ENCODE results near the gene DPH7. TPM values are rescaled to one million over a fixed set of nuclear protein-coding genes. Genes with fewer than 3 reads are reported as not detected.

Gene DPH7
- total RNA-seq, 4 donors from 2014 or later, result 14.4 to 40.5 (median 29.1) TPM

DNA sequence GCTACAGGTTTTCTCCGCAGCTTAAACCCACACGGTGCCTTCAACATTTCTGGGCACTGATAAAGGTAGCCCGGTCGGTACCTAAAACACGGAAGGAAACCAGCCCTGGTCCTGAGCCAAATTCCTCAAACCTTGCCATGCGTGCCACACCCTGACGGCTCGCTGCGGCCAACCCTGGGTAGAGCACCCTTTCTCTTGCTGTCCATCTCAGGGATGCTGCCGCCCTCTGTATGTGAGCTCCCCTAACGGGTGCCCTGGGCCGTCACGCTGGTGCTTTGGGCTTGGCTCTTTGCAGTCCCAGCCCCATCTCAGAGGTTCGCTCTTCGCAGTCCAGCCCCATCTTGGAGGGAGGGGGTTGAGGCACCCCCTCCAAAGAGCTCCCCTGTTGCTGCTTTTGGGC lies 72.5 kb downstream of the DPH7 start:
- TF ChIP-seq, protein P1, sequence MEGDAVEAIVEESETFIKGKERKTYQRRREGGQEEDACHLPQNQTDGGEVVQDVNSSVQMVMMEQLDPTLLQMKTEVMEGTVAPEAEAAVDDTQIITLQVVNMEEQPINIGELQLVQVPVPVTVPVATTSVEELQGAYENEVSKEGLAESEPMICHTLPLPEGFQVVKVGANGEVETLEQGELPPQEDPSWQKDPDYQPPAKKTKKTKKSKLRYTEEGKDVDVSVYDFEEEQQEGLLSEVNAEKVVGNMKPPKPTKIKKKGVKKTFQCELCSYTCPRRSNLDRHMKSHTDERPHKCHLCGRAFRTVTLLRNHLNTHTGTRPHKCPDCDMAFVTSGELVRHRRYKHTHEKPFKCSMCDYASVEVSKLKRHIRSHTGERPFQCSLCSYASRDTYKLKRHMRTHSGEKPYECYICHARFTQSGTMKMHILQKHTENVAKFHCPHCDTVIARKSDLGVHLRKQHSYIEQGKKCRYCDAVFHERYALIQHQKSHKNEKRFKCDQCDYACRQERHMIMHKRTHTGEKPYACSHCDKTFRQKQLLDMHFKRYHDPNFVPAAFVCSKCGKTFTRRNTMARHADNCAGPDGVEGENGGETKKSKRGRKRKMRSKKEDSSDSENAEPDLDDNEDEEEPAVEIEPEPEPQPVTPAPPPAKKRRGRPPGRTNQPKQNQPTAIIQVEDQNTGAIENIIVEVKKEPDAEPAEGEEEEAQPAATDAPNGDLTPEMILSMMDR (IDR thresholded peaks at IDR 0.05), result no peak
- no peak for DNase-seq (ENCODE audit: low spot score)
- ATAC-seq (ENCODE audit: low FRiP score), result no peak

DNA sequence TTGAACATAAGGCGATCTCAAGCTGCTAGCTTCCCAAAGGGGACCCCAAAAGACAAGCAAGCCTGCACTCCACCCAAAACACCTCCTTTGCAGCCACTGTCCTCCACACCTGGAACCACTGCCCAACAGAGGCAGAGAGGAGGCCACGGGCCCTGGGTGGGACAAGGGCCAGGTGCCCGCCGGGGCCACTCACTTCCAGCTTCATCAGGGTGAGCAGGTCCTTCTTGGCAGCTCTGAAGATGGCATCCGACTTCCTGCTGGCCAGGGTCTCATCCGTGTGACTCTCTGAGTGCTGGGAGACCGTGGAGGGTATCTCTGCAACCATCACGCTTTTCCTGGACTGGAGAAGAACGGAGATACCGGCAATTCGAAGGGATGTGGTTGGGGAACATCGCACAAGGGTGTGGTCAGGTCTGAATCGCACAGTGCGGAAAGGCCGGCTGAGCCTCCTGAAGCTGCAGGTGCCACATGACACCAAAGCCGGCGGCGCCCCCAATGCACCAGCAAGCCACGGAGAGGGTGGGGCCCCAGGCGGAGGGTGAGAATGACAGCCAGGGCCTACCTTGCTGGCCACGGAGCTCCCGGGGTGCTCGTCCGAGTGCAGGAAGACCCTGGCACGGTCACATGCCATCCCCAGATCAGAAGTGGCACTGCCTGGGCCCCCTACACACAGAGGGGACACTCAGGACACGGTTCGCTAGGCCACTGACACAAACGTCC lies 73.1 kb downstream of the DPH7 start:
- DNase-seq (ENCODE audit: low spot score) (no peak), ATAC-seq (ENCODE audit: low FRiP score) (no peak)
- TF ChIP-seq, protein P1 (IDR thresholded peaks at IDR 0.05), result no peak

Other genes with a start within 250 kb of the DPH7 start
- gene EXD3, start 155.8 kb downstream of the DPH7 start, total RNA-seq, result 10 to 100 TPM in 3 of 4 donors, 1 to 10 TPM in 1; 8.3 to 18.3 (median 10.5) TPM
- 1 to 10 TPM in 3 of 4 donors, under 1 TPM in 1; 0.84 to 3.8 (median 2.1) TPM for gene NOXA1, start 155.5 kb downstream of the DPH7 start, total RNA-seq
- not detected for gene ENTPD8, start 137.6 kb downstream of the DPH7 start, total RNA-seq
- 10 to 100 TPM; 29.6 to 59.9 (median 31.5) TPM for gene NSMF, start 119.6 kb downstream of the DPH7 start, total RNA-seq
- gene PNPLA7, start 28.5 kb downstream of the DPH7 start, total RNA-seq, result 10 to 100 TPM in 3 of 4 donors, 1 to 10 TPM in 1; 7.1 to 23.1 (median 13.9) TPM
- 10 to 100 TPM; 41.2 to 82.9 (median 66.6) TPM for gene MRPL41, start 27.0 kb downstream of the DPH7 start, total RNA-seq
- 10 to 100 TPM in 3 of 4 donors, 1 to 10 TPM in 1; 9.5 to 22.1 (median 11.7) TPM for gene ZMYND19, start 11.6 kb upstream of the DPH7 start, total RNA-seq
- 10 to 100 TPM; 23.4 to 39.2 (median 33.3) TPM for gene ARRDC1, start 26.8 kb upstream of the DPH7 start, total RNA-seq
- 100 to 1,000 TPM in 1 of 4 donors, 10 to 100 TPM in 3; 57.6 to 103 (median 76.8) TPM for gene EHMT1, start 40.1 kb upstream of the DPH7 start, total RNA-seq